ENCODE data around the gene SELENOP.

SELENOP gene

GRCh38 chr5:42798284-42799240, 13.1 kb downstream of the SELENOP start:
- no peak for FAIRE-seq

- FAIRE-seq, result no peak
These were observed 20.5 kb downstream of the SELENOP start for GRCh38 chr5:42791151-42791550.

- no peak for FAIRE-seq
These were observed 23.8 kb downstream of the SELENOP start for GRCh38 chr5:42787845-42788244.

- no peak for FAIRE-seq
These were observed 24.6 kb downstream of the SELENOP start for GRCh38 chr5:42787073-42787472.

- no peak for FAIRE-seq
These were observed 25.9 kb downstream of the SELENOP start for GRCh38 chr5:42785756-42786155.

- FAIRE-seq, result no peak
These were observed 27.6 kb downstream of the SELENOP start for GRCh38 chr5:42784132-42784531.

GRCh38 chr5:42781584-42781983, 30.1 kb downstream of the SELENOP start:
- no peak for FAIRE-seq

- no peak for FAIRE-seq
These were observed 32.6 kb downstream of the SELENOP start for GRCh38 chr5:42779083-42779482.

- no peak for FAIRE-seq
These were observed 39.3 kb downstream of the SELENOP start for GRCh38 chr5:42772265-42772993.

GRCh38 chr5:42770003-42770402, 41.7 kb downstream of the SELENOP start:
- no peak for FAIRE-seq

- FAIRE-seq, result no peak
These were observed 43.6 kb downstream of the SELENOP start for GRCh38 chr5:42768106-42768504.

- peak; percentile 98 for FAIRE-seq
These were observed 44.1 kb downstream of the SELENOP start for GRCh38 chr5:42767491-42768105.

- no peak for FAIRE-seq
These were observed 49.9 kb downstream of the SELENOP start for GRCh38 chr5:42761791-42762190.

GRCh38 chr5:42760426-42760825, 51.3 kb downstream of the SELENOP start:
- no peak for FAIRE-seq

- no peak for FAIRE-seq
These were observed 52.2 kb downstream of the SELENOP start for GRCh38 chr5:42759456-42759855.

- no peak for FAIRE-seq
These were observed 54.8 kb downstream of the SELENOP start, which contains the start of gene CCDC152 for GRCh38 chr5:42756606-42757601. Gene CCDC152, plus strand, starts transcription at chr5:42756818. Its CDS starts 2,304 bp downstream, at chr5:42759122.

- no peak for FAIRE-seq
These were observed 58.6 kb downstream of the SELENOP start for GRCh38 chr5:42753099-42753498.

- no peak for FAIRE-seq
These were observed 60.6 kb downstream of the SELENOP start for GRCh38 chr5:42751044-42751443.

GRCh38 chr5:42750507-42750906, 61.2 kb downstream of the SELENOP start:
- no peak for FAIRE-seq

Data from islet of Langerhans (tissue), 1 donor.